Activated gamma-delta T cell (primary cell): Measurements from ENCODE around the gene RAD51B.
"Not testable (repeated sequence)": the region's sequence is repeated elsewhere in the genome, so short reads cannot be mapped to it uniquely, and the experiment has no call there.

Source experiments
- DNase-seq: peaks from one replicate; lab custom pipeline; 2025; lab: John Stamatoyannopoulos, UW

RAD51B gene

GRCh38 chr14:68655021-68655831 lies 835.6 kb downstream of the RAD51B start:
- no peak for DNase-seq

GRCh38 chr14:68655911-68656316 lies 836.3 kb downstream of the RAD51B start:
- DNase-seq, result no peak

GRCh38 chr14:68656452-68656851 lies 836.9 kb downstream of the RAD51B start:
- DNase-seq, result no peak

GRCh38 chr14:68657300-68658028 lies 837.9 kb downstream of the RAD51B start:
- DNase-seq, result no peak

- no peak for DNase-seq
Observed at GRCh38 chr14:68658029-68658509, 838.5 kb downstream of the RAD51B start.

GRCh38 chr14:68658943-68659931 lies 839.7 kb downstream of the RAD51B start:
- DNase-seq, result no peak

- DNase-seq, result no peak
Observed at GRCh38 chr14:68660495-68660894, 840.9 kb downstream of the RAD51B start.

GRCh38 chr14:68661226-68662225 lies 841.9 kb downstream of the RAD51B start:
- no peak for DNase-seq

GRCh38 chr14:68662392-68662791 lies 842.8 kb downstream of the RAD51B start:
- no peak for DNase-seq

GRCh38 chr14:68662826-68663225 lies 843.2 kb downstream of the RAD51B start:
- DNase-seq, result not testable (repeated sequence)

- no peak for DNase-seq
Observed at GRCh38 chr14:68663385-68664076, 844.0 kb downstream of the RAD51B start.

- DNase-seq, result no peak
Observed at GRCh38 chr14:68664225-68664681, 844.7 kb downstream of the RAD51B start.

- no peak for DNase-seq
Observed at GRCh38 chr14:68665131-68665530, 845.6 kb downstream of the RAD51B start.

- DNase-seq, result no peak
Observed at GRCh38 chr14:68665792-68666204, 846.2 kb downstream of the RAD51B start.

- DNase-seq, result no peak
Observed at GRCh38 chr14:68666236-68666635, 846.7 kb downstream of the RAD51B start.

- no peak for DNase-seq
Observed at GRCh38 chr14:68666899-68667298, 847.3 kb downstream of the RAD51B start.

GRCh38 chr14:68667313-68667791 lies 847.8 kb downstream of the RAD51B start:
- no peak for DNase-seq

GRCh38 chr14:68668028-68668427 lies 848.4 kb downstream of the RAD51B start:
- no peak for DNase-seq

GRCh38 chr14:68668531-68668930 lies 849.0 kb downstream of the RAD51B start:
- DNase-seq, result no peak

GRCh38 chr14:68669111-68669511 lies 849.5 kb downstream of the RAD51B start:
- no peak for DNase-seq
